SIG-M5 treated with dmso at 0.1 percent for 504 hours (cell line): ENCODE measurements around the gene TAOK3.

ENCODE experiments used
- DNase-seq: peaks from one replicate; lab custom pipeline; 2025; ENCODE audit not compliant: unreplicated experiment; lab: John Stamatoyannopoulos, UW

Gene TAOK3

DNA sequence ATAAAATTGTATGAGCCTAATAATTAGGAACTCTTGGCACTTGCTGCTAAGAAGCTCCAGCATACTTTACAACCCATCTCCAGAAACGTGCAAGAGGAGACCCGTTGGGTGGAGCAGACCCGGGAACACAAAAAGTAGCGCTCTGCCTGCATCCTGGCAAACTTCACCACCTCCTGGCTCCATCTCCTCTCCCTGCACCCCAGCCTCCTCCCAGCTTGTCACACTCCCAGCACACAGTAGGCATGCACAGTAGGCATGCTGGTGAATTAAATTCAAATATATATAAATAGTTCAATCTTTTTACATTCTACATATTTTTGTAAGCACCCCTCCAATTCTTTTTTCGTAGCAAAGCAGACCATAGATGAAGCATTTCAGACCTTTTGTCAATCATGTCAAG lies 270.1 kb downstream of the TAOK3 start:
- no peak for DNase-seq

DNA sequence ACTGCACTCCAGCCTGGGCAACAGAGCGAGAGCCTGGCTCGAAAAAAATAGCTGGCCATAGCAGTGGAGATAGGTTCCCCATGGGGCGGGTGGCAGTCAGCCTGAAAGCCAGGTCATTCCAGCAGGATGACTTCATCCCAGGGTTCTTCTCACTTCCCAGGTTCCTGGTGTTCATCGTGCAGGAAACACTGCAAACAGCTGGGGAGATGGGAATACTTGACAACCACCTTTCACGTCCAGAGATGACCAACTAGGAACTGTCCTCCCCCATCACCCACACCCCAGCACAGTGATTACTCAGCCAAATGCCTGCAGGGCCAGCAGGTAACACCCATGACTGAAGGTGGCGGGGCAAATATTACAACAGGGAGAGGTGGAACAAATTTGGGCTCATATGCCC lies 270.6 kb downstream of the TAOK3 start:
- DNase-seq: no peak

DNA sequence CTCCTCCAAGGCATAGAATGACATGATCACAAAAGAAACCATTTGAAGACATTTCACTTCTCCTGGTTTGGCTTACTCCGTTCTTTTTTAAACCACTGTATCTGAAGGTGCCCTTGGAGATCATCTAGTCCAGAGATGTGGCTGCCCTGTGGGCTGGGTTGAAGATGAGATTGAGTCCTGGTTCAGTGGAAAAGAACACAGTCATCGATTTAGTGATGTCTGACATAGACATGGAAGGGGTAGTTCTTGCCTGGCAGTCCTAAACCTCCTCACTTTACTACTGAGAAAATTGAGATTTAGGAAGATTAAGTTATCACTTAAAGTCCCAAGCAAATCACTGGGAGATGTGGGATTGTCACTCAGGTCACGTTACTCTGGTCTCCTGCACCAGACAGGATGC lies 271.7 kb downstream of the TAOK3 start:
- DNase-seq: no peak
